Mucosa of descending colon (tissue), 3 donors: ENCODE data around the gene C19orf85. TPM values are rescaled to one million over a fixed set of nuclear protein-coding genes. Genes with fewer than 3 reads are reported as not detected.

Experiments
- ATAC-seq: fragments of 200-7000 bp; cut with Tn5 transposase; one replicate; pipeline ENCODE4 v1.9.1; 2020; ENCODE audit warnings: mild to moderate bottlenecking, moderate library complexity
- DNase-seq, 3 donors: peaks; one replicate each; pipeline ENCODE4 v3.0.0-alpha.2; 2020
- H3K36me3 ChIP-seq: fragments of 200-600 bp; one replicate; pipeline ENCODE4 v1.8.0; 2021; ENCODE audit warnings: low read depth, mild to moderate bottlenecking
- H3K4me1 ChIP-seq: fragments of 200-600 bp; one replicate; pipeline ENCODE4 v1.8.0; 2021; ENCODE audit warnings: low read depth, mild to moderate bottlenecking
- H3K4me3 ChIP-seq: fragments of 200-600 bp; one replicate; pipeline ENCODE4 v1.8.0; 2021; ENCODE audit warnings: mild to moderate bottlenecking
- H3K9me3 ChIP-seq: fragments of 200-600 bp; one replicate; pipeline ENCODE4 v1.8.0; 2021; ENCODE audit warnings: mild to moderate bottlenecking
- intact Hi-C, 2 donors: fragments of 100-400 bp; cut with DNase I in 1 of 2; cut with micrococcal nuclease in 1 of 2; formaldehyde crosslinking; loops; one replicate each; pipeline versions ENCODE4 v1.11.0 to v1.11.1; 2022; cut with DNase I, micrococcal nuclease
- total RNA-seq, 3 donors: library from RNA; stranded (reverse); fragmentation: NEBNext Ultra II Directional in 2 of 3; extraction: Animal tissue kit (Norgen Biotek cat#: 25700) in 2 of 3; gene quantifications; one replicate each; pipeline versions ENCODE4 v1.2.1 to v1.2.4, GENCODE V29; 2021 to 2023
- TF ChIP-seq, protein P1 (sequence below): fragments of 200-600 bp; IDR thresholded peaks from one replicate; pipeline ENCODE4 v1.8.0; 2022; ENCODE audit warnings: antibody characterized with exemption, mild to moderate bottlenecking
- donor health status: DM: no; HTN: no; CAD: no; lungs with moderate emphysema.
- donor health status: DM: no; HTN: no; CAD: no.
- donor health status: DM: no; HTN: yes; CAD: no.

C19orf85 gene
- total RNA-seq, 3 donors from 2014 or later, result not detected

DNA sequence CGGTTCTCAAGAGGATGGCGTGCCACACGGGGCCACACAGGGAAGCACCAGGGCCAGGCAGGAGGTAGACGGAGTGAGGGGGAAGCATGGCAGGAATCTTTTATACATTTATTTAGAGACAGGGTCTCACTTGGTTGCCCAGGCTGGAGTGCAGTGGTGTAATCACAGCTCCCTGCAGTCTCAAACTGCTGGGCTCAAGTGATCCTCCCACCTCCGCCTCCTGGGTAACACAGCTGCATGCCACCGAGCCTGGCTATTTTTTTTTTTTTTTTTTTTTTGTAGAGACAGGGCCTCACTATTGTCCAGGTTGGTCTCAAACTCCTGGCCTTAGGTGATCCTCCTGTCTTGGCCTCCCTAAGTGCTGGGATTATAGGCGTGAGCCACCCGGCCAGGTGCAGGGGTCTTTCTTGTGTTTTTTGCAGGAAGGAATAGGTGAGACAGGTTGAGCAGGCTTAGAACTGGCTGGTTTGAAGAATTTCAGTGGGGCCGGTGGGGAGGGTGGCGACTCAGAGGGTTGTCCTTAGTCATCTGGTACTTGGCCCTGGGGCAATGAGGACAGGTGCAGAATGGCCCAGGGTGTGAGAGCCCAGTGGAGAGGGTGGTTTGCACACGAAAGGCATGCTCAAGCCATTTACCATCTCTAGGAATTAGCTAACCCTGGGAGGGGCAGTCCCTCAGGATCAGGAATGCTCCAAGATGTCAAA lies 31.2 kb upstream of the C19orf85 start:
- TF ChIP-seq, protein P1, sequence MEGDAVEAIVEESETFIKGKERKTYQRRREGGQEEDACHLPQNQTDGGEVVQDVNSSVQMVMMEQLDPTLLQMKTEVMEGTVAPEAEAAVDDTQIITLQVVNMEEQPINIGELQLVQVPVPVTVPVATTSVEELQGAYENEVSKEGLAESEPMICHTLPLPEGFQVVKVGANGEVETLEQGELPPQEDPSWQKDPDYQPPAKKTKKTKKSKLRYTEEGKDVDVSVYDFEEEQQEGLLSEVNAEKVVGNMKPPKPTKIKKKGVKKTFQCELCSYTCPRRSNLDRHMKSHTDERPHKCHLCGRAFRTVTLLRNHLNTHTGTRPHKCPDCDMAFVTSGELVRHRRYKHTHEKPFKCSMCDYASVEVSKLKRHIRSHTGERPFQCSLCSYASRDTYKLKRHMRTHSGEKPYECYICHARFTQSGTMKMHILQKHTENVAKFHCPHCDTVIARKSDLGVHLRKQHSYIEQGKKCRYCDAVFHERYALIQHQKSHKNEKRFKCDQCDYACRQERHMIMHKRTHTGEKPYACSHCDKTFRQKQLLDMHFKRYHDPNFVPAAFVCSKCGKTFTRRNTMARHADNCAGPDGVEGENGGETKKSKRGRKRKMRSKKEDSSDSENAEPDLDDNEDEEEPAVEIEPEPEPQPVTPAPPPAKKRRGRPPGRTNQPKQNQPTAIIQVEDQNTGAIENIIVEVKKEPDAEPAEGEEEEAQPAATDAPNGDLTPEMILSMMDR, result no peak
- DNase-seq (peak in 1 of 3 donors; percentile 15), ATAC-seq (no peak)
- no peak overlapping the region for H3K4me3 ChIP-seq
- H3K9me3 ChIP-seq, result no peaks in the 10 kb centered on the region
- intact Hi-C loops, result no loop called here
- no peaks in the 10 kb centered on the region for H3K4me1 ChIP-seq
- H3K36me3 ChIP-seq, result no peaks in the 10 kb centered on the region

DNA sequence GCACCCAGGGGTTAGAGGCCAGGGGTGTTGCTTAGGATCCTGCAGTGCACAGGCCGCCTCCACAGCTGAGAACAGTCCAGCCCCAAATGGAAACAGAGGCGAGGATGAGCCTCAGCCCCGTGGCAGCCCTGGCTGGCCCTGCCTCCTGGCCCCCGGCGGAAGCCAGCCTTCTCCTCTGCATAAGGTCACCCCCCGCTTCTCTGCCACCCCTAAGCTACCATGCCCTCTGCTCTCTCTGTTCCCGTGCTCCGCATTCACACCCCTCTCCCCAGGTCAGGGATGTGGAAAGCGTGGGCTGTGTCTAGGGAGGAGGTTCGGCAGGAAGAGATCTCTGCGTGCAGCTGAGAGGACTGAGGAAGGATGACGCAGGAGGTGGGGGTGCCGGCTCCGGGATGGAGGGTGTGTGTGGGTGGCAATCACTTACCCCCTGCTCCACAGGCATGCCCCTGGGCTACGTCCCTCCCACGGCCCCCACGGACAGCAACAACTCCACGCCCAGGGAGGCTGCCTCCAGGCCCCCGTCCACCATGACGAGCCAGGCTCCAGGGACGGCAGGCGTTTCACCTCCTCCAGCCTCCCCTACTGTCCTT lies 29.7 kb upstream of the C19orf85 start:
- TF ChIP-seq, protein P1, result no peak
- no peaks in the 10 kb centered on the region for H3K36me3 ChIP-seq
- H3K9me3 ChIP-seq, result no peaks in the 10 kb centered on the region
- peak; percentile 35 for ATAC-seq
- no peak for DNase-seq
- no peak overlapping the region for H3K4me3 ChIP-seq
- intact Hi-C loops, result no loop called here
- no peaks in the 10 kb centered on the region for H3K4me1 ChIP-seq

DNA sequence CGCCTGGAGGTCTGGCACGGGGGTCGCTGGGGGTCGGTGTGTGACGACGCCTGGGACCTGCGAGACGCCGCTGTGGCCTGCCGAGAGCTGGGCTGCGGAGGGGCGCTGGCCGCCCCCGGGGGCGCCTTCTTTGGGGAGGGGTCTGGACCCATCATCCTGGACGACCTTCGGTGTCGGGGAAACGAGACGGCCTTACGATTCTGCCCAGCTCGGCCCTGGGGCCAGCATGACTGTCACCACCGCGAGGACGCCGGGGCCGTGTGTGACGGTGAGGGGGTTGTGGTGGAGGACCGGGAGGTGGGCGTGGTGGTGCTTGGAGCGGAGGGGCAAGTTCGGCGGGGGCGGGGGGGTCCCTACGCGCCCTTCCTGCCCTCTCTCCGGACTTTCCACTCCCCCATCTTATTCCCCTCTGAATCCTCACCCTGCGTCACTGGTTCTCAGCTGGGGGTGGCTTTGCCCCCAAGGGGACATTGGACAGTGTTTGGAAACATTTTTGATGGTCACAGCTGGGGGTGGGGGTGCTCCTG lies 29.2 kb upstream of the C19orf85 start:
- Histone ChIP-seq H3K9me3 (no peaks in the 10 kb centered on the region), H3K4me3 (no peak overlapping the region), H3K4me1 (no peaks in the 10 kb centered on the region), H3K36me3 (no peaks in the 10 kb centered on the region)
- no peak for ATAC-seq
- TF ChIP-seq, protein P1, result no peak
- intact Hi-C loops, result no loop called here
- peak in 1 of 3 donors; percentile 15 for DNase-seq

DNA sequence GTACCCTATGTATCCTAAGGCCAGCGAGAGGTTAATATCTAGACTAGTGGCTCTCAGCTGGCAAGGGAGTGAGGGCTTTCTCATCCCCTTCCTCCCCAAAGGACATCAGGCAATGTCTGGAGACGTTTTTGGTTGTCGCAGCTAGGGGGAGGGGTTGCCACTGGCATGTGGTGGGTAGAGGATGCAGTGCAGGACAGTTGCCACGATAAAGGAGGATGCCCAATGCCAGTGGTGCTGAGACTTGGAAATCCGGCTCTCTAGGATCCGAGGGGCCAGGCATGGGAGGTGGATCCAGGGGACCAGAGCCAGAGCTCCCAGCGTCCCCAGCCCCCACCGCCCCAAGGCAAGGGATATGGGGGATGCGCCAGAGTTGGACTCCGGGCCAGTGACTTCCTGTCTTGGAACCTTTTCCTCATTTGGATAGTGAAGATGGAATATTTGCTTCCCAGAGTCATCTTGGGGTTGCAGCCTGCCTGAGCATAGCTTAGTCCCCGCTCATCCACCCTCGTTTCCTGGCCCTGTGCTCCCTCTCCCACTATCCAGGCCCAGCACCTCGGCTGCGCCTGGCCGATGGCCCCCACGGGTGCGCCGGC lies 28.6 kb upstream of the C19orf85 start:
- Histone ChIP-seq H3K4me1 (no peaks in the 10 kb centered on the region), H3K9me3 (no peaks in the 10 kb centered on the region), H3K36me3 (no peaks in the 10 kb centered on the region), H3K4me3 (no peak overlapping the region)
- DNase-seq (no peak), ATAC-seq (no peak)
- intact Hi-C loops, result no loop called here
- TF ChIP-seq, protein P1, result no peak

DNA sequence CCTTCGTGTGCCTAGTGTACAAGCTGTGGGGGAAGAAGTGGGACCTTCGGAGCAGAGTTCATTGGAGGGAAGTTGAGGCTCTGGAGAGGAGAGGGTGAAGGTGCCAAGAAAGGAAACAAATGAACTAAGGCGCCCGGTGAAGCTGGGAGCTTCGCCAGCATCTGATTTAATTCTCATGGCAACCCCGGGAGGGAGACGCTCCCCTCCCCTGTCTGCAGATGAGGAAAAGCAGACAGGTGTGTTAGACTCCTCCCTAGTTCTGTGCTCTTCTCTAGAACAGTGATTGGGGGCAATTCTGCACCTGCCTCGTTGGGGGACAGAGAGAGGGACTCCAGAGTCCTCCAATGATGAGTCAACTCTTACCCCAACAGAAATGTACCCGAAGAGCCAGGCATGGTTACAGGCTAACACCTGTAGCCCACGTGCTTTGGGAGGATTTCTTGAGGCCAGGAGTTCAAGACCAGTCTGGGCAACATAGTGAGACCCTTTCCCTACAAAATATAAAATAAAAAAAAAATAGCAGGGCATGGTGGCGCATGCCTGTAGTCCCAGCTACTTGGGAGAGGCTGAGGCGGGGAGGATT lies 27.9 kb upstream of the C19orf85 start:
- H3K36me3 ChIP-seq, result no peaks in the 10 kb centered on the region
- no peak for ATAC-seq
- TF ChIP-seq, protein P1, result no peak
- no peaks in the 10 kb centered on the region for H3K9me3 ChIP-seq
- H3K4me1 ChIP-seq, result no peaks in the 10 kb centered on the region
- H3K4me3 ChIP-seq, result no peak overlapping the region
- intact Hi-C loops, result no loop called here
- DNase-seq, result no peak
